Activated CD4-positive, alpha-beta T cell treated with anti-CD3 and anti-CD28 coated beads for 36 hours (primary cell): ENCODE measurements around the gene GABRR2. TPM values are rescaled to one million over a fixed set of nuclear protein-coding genes. Genes with fewer than 3 reads are reported as not detected.

Experiments used
- ATAC-seq: fragments of 200-7000 bp; cut with Tn5 transposase; one replicate; pipeline ENCODE4 v1.10.0; 2021; ENCODE audit warnings: mild to moderate bottlenecking, moderate library complexity
- CTCF ChIA-PET: fragments of 350-600 bp; sonication (Branson Sonifier 250); formaldehyde crosslinking; loops from one replicate; lab custom pipeline; 2021; ENCODE audit warnings: antibody characterized with exemption; lab: Charles Lee
- POLR2A ChIA-PET: fragments of 350-600 bp; sonication (Branson Sonifier 250); formaldehyde crosslinking; loops from one replicate; lab custom pipeline; 2021; ENCODE audit warnings: antibody characterized with exemption, inconsistent platforms; lab: Charles Lee
- DNase-seq: peaks from one replicate; pipeline ENCODE4 v3.0.0-alpha.2; 2020
- H3K27ac Mint-ChIP-seq: one replicate; pipeline ENCODE4 v1.8.0; 2021; ENCODE audit warnings: mixed read lengths
- H3K27me3 Mint-ChIP-seq: one replicate; pipeline ENCODE4 v1.8.0; 2021; ENCODE audit warnings: mixed read lengths
- H3K36me3 Mint-ChIP-seq: one replicate; pipeline ENCODE4 v1.8.0; 2021; ENCODE audit warnings: low read depth, mixed read lengths
- H3K4me1 Mint-ChIP-seq: one replicate; pipeline ENCODE4 v1.8.0; 2021; ENCODE audit warnings: mixed read lengths
- H3K4me3 Mint-ChIP-seq: one replicate; pipeline ENCODE4 v1.8.0; 2021; ENCODE audit warnings: mild to moderate bottlenecking, moderate library complexity, mixed read lengths
- H3K9me3 Mint-ChIP-seq: one replicate; pipeline ENCODE4 v1.8.0; 2021; ENCODE audit warnings: low read depth, mixed read lengths
- intact Hi-C, 2 experiments: fragments of 100-400 bp; cut with DNase I in 1 of 2; cut with micrococcal nuclease in 1 of 2; formaldehyde crosslinking; loops; one replicate each; pipeline versions ENCODE4 v1.14.2 to v1.15.1; 2022 to 2024; cut with DNase I, micrococcal nuclease
- total RNA-seq, 2 experiments: library from RNA; stranded (reverse); gene quantifications; one replicate each; pipeline ENCODE4 v1.2.3, GENCODE V29; 2021

Gene GABRR2
- total RNA-seq, 2 experiments from 2014 or later, result 0.14 to 0.49 TPM

DNA sequence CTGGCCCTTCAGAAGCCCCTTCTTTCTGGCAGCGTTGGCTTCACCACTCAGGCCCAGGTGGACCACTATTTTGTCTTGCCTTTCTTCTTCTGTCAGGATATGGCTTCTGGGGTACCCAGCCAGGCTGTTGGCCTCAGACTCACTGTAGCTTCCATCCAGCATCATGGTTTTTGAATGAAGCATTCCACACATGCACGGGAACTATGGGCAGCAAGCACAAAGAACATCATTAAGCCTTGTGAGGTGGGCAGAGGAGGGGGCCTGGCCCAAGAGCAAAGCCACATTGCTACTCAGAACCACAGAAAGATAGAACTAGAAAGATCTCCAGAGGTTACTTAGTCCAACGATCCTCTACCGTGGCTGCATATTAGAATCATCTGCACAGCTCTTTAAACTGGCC lies 57.3 kb downstream of the GABRR2 start:
- Mint-ChIP-seq H3K36me3 (no peaks in the 10 kb centered on the region), H3K4me3 (no peak overlapping the region), H3K27ac (no peak overlapping the region), H3K4me1 (peaks cover 4% of the 10 kb centered on the region), H3K9me3 (no peaks in the 10 kb centered on the region), H3K27me3 (no peaks in the 10 kb centered on the region)
- intact Hi-C loops, result no loop called here
- DNase-seq (no peak), ATAC-seq (no peak)
- CTCF ChIA-PET, result no interaction called here
- POLR2A ChIA-PET, result no interaction called here

DNA sequence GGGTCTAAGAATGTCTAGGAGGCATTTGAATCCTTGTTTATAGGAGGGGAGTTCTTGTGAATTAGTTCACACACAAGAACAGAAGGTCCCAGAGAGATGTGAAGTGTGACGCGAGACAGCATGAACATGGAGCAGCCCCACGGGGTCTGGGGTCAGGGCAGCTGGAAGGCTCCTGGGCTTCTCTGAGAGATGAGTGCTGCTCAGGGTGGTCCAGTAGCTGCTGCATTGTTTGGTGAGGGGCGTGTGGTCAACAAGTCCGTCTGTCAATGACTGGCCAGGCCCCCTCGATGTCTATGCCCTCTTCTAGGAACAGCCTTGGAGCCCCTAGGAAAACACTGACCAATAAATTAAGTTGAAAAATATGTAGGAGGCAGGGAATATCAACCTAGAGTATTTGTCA lies 57.8 kb downstream of the GABRR2 start:
- no peaks in the 10 kb centered on the region for H3K27me3 Mint-ChIP-seq

DNA sequence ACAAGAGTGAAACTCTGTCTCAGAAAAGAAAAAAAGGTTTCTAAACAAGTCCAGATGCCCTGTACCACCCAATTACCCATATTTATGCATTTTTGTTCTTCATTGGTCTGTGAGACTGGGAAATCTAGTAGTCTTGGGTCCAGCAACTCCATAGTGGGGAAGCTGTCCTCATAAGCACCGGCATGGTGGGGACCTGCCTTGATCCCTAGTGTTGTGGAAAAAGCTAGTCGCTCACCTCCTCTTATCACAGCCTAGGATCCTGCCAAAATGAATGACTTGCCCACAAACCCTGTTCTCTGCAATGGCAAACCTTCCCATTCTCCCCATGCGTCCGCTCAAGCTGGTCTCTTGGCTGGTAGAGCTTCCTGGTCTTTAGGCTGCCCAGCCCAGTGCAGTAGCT lies 59.7 kb downstream of the GABRR2 start:
- no peak for DNase-seq
- Mint-ChIP-seq H3K36me3 (no peaks in the 10 kb centered on the region), H3K27me3 (no peaks in the 10 kb centered on the region), H3K4me1 (peaks cover 4% of the 10 kb centered on the region), H3K9me3 (no peaks in the 10 kb centered on the region), H3K4me3 (no peak overlapping the region), H3K27ac (no peak overlapping the region)
- CTCF ChIA-PET, result interaction anchor here (0.6 to 1.7 kb wide), 4 partner anchors 22 to 272 kb away, joined by 3 to 8 read pairs (median 3); no protein-coding TSS in a partner anchor
- POLR2A ChIA-PET, result no interaction called here
- ATAC-seq, result no peak
- intact Hi-C loops, result no loop called here

More for the DNA sequence above, 57.8 kb downstream of the GABRR2 start:
- Mint-ChIP-seq H3K4me1 (peaks cover 4% of the 10 kb centered on the region), H3K27ac (no peak overlapping the region), H3K9me3 (no peaks in the 10 kb centered on the region), H3K4me3 (no peak overlapping the region), H3K36me3 (no peaks in the 10 kb centered on the region)
- no peak for ATAC-seq
- ChIA-PET CTCF (no interaction called here), POLR2A (no interaction called here)
- DNase-seq, result no peak
- intact Hi-C loops, result no loop called here

DNA sequence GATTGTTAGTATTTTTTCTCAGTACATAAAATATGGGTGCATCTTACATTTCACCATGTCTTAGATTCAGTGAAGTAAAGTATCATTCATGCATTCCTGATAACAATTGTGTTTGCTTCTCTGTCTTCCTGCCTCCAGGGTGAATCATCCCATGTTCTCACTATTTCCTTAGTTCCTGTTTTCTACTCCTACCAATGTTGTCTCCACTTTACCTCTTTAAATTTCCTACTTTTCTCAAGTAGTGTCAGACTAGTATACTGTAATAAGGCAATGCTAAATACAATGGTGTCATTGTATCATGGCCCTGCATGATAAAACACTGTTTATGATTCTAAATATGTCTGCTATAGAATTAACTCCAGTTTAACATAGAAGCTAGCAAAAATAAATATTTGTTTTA lies 60.5 kb downstream of the GABRR2 start:
- DNase-seq (no peak), ATAC-seq (no peak)
- Mint-ChIP-seq H3K27me3 (no peaks in the 10 kb centered on the region), H3K4me3 (no peak overlapping the region), H3K27ac (no peak overlapping the region), H3K4me1 (peaks cover 4% of the 10 kb centered on the region), H3K36me3 (no peaks in the 10 kb centered on the region), H3K9me3 (no peaks in the 10 kb centered on the region)
- intact Hi-C loops, result no loop called here
- ChIA-PET POLR2A (no interaction called here), CTCF (interaction anchor here (1.7 kb wide), 1 partner anchor 117 kb away, joined by 8 read pairs; no protein-coding TSS in a partner anchor)

- ATAC-seq, result no peak
- CTCF ChIA-PET, result interaction anchor here (0.8 kb wide), 1 partner anchor 19 kb away, joined by 3 read pairs; no protein-coding TSS in a partner anchor
Measured at GRCh38 chr6:89252907-89253306, 62.2 kb downstream of the GABRR2 start.

DNA sequence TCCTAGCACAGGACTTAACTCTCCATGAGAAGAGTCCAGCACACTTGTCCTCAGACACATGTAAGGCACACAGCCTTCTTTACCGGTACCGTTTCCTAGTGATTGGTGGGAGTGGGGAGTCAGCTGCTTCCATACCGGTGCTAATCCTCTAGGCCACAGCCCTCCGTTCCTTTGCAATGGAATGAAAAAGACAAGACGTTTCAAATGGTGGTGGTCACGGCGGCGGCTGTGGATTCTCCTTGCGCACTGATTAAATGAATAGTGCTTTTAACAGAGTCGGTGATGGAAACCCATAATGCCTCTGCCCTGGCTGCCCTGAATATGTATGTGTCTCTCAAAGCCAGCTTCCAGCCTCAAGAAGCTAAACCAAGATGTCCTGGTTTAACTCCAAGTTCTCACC lies 63.1 kb downstream of the GABRR2 start:
- no peak for DNase-seq
- no peak overlapping the region for H3K4me3 Mint-ChIP-seq
- H3K27me3 Mint-ChIP-seq, result peaks cover 2% of the 10 kb centered on the region
- no peak for ATAC-seq
- no peak overlapping the region for H3K27ac Mint-ChIP-seq
- no peaks in the 10 kb centered on the region for H3K36me3 Mint-ChIP-seq
- ChIA-PET POLR2A (interaction anchor here (0.6 kb wide), 1 partner anchor 26 kb away, joined by 8 read pairs; no protein-coding TSS in a partner anchor), CTCF (no interaction called here)
- intact Hi-C loops, result no loop called here
- no peaks in the 10 kb centered on the region for H3K9me3 Mint-ChIP-seq
- H3K4me1 Mint-ChIP-seq, result no peaks in the 10 kb centered on the region

More at GRCh38 chr6:89252907-89253306, 62.2 kb downstream of the GABRR2 start:
- Mint-ChIP-seq H3K4me1 (no peaks in the 10 kb centered on the region), H3K9me3 (no peaks in the 10 kb centered on the region), H3K27ac (no peak overlapping the region), H3K4me3 (no peak overlapping the region), H3K36me3 (no peaks in the 10 kb centered on the region), H3K27me3 (peaks cover 2% of the 10 kb centered on the region)
- no peak for DNase-seq
- intact Hi-C loops, result no loop called here
- POLR2A ChIA-PET, result no interaction called here

DNA sequence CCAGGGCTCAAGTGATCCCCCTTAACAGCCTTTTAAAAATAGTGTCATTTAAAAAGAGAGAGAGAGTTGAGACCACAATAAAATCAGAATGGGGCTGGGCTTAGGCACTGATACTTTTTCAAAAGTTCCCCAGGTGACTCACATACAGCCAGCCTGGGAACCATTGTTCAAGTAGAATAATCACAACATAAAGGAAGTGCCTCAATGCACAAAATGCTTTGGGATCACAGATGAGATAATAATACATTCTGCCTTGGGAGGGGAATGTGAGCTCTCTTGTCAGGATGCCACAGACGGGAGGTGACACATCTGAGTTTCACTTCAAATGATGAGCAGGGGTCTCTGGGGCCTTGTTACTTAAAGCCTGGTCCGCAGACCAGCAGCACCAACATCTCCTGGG lies 63.9 kb downstream of the GABRR2 start:
- ChIA-PET POLR2A (no interaction called here), CTCF (interaction anchor here (0.6 to 0.7 kb wide), 3 partner anchors 260 to 1468 kb away, joined by 3 to 4 read pairs (median 3); no protein-coding TSS in a partner anchor)
- DNase-seq (no peak), ATAC-seq (no peak)
- Mint-ChIP-seq H3K4me3 (no peak overlapping the region), H3K9me3 (no peaks in the 10 kb centered on the region), H3K27me3 (peaks cover 4% of the 10 kb centered on the region), H3K4me1 (no peaks in the 10 kb centered on the region), H3K36me3 (no peaks in the 10 kb centered on the region), H3K27ac (no peak overlapping the region)
- intact Hi-C loops, result no loop called here

DNA sequence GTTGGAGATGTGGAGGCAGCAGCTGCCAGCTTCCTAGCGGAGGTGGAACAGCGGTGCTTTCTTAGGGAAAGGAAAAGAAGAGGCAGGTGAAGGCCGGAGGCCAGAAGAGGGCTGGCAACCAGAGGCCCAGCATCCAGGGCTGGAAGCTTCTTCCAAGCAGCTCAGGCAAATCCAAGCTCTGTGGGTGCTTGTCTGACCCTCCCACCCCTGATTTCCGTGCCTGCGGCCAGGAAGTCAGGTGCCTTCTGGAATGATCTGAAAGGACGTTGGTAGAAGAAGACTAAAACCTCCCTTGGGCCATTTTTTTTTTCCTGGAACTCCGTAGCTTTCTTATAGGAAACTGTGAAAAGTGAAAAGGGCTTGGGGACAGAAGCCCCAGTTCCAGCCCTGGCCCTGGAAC lies 64.9 kb downstream of the GABRR2 start:
- no peaks in the 10 kb centered on the region for H3K4me1 Mint-ChIP-seq
- H3K36me3 Mint-ChIP-seq, result no peaks in the 10 kb centered on the region
- H3K4me3 Mint-ChIP-seq, result no peak overlapping the region
- no peaks in the 10 kb centered on the region for H3K9me3 Mint-ChIP-seq
- intact Hi-C loops, result no loop called here
- DNase-seq (no peak), ATAC-seq (no peak)
- H3K27ac Mint-ChIP-seq, result no peak overlapping the region
- CTCF ChIA-PET, result interaction anchor here (0.6 to 2.0 kb wide), 4 partner anchors 9 to 1467 kb away, joined by 3 to 8 read pairs (median 5); no protein-coding TSS in a partner anchor
- H3K27me3 Mint-ChIP-seq, result peaks cover 5% of the 10 kb centered on the region
- POLR2A ChIA-PET, result interaction anchor here (0.6 kb wide), 1 partner anchor 164 kb away, joined by 5 read pairs; no protein-coding TSS in a partner anchor

- H3K27me3 Mint-ChIP-seq, result peaks cover 5% of the 10 kb centered on the region
- peaks cover 8% of the 10 kb centered on the region for H3K4me1 Mint-ChIP-seq
- no peaks in the 10 kb centered on the region for H3K36me3 Mint-ChIP-seq
- no peak overlapping the region for H3K4me3 Mint-ChIP-seq
- no peak overlapping the region for H3K27ac Mint-ChIP-seq
- H3K9me3 Mint-ChIP-seq, result no peaks in the 10 kb centered on the region
- DNase-seq (no peak), ATAC-seq (no peak)
- CTCF ChIA-PET, result interaction anchor here (0.5 to 2.8 kb wide), 8 partner anchors 8 to 379 kb away, joined by 3 to 23 read pairs (median 3); no protein-coding TSS in a partner anchor
- POLR2A ChIA-PET, result interaction anchor here (0.6 kb wide), 1 partner anchor 169 kb away, joined by 3 read pairs; no protein-coding TSS in a partner anchor
- intact Hi-C loops, result no loop called here
Measured at GRCh38 chr6:89244241-89244985, 70.7 kb downstream of the GABRR2 start.

DNA sequence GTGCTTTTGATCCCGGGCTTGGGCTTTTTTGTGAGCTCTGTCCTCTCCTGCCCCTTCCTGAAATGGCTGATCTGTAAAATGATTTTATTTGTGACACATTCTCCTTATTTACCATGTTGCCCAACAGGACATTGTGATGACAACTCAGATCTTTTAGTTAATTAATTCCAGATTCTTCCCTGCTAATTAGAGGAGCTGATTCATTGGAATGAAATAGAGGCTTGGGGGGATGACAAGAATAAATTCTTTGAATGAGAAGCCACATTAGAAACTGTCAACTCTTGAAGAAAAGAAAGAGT lies 71.8 kb downstream of the GABRR2 start:
- Mint-ChIP-seq H3K4me3 (no peak overlapping the region), H3K4me1 (peaks cover 12% of the 10 kb centered on the region), H3K27me3 (peaks cover 4% of the 10 kb centered on the region), H3K36me3 (no peaks in the 10 kb centered on the region), H3K9me3 (no peaks in the 10 kb centered on the region), H3K27ac (no peak overlapping the region)
- CTCF ChIA-PET, result interaction anchor here (1.0 to 2.8 kb wide), 3 partner anchors 8 to 261 kb away, joined by 3 to 23 read pairs (median 3); no protein-coding TSS in a partner anchor
- POLR2A ChIA-PET, result interaction anchor here (0.6 kb wide), 1 partner anchor 128 kb away, joined by 6 read pairs; no protein-coding TSS in a partner anchor
- no peak for DNase-seq
- no peak for ATAC-seq
- intact Hi-C loops, result loop anchor here in 1 of 2 experiments (2.0 kb wide), 1 partner anchor 120 kb away; no protein-coding TSS in a partner anchor

GRCh38 chr6:89242574-89243330 lies 72.3 kb downstream of the GABRR2 start:
- no peak overlapping the region for H3K4me3 Mint-ChIP-seq
- no peaks in the 10 kb centered on the region for H3K36me3 Mint-ChIP-seq
- ATAC-seq, result peak; percentile 49
- ChIA-PET POLR2A (no interaction called here), CTCF (interaction anchor here (0.6 to 2.9 kb wide), 6 partner anchors 10 to 458 kb away, joined by 3 to 35 read pairs (median 4); partner anchors contain the start of gene UBE2J1)
- H3K27me3 Mint-ChIP-seq, result peaks cover 6% of the 10 kb centered on the region
- H3K9me3 Mint-ChIP-seq, result no peaks in the 10 kb centered on the region
- peaks cover 12% of the 10 kb centered on the region for H3K4me1 Mint-ChIP-seq
- intact Hi-C loops, result loop anchor here (1.0 to 2.0 kb wide), 3 partner anchors 120 to 260 kb away; no protein-coding TSS in a partner anchor
- H3K27ac Mint-ChIP-seq, result no peak overlapping the region
- DNase-seq, result peak; percentile 14
